GM12878 (cell line): ENCODE results near the gene POT1. TPM values are rescaled to one million over a fixed set of nuclear protein-coding genes. Genes with fewer than 3 reads are reported as not detected.

Experiments used
- ATAC-seq: fragments of 200-7000 bp; cut with Tn5 transposase; 3 replicates; pipeline ENCODE4 v1.9.1; 2020; ENCODE audit warnings: mild to moderate bottlenecking, moderate library complexity
- BruUV-seq: library from RNA; stranded (reverse); fragments of 400-500 nt; replicated peaks from 2 replicates; lab custom pipeline; 2021; lab: Mats Ljungman, UMichigan
- CTCF ChIA-PET: fragments of 300-600 bp; sonication (Branson Sonifier 250); formaldehyde crosslinking; extraction: SDS; loops from one replicate; lab custom pipeline; 2021; ENCODE audit warnings: inconsistent platforms; lab: Yijun Ruan, JAX
- POLR2A ChIA-PET: fragments of 350-600 bp; formaldehyde crosslinking; extraction: SDS; loops from one replicate; lab custom pipeline; 2021; ENCODE audit warnings: inconsistent platforms; lab: Charles Lee
- RAD21 ChIA-PET: fragments of 300-600 bp; sonication (Branson Sonifier 250); formaldehyde crosslinking; loops from one replicate; lab custom pipeline; 2023; ENCODE audit warnings: antibody characterized with exemption; ENCODE audit not compliant: unreplicated experiment; lab: Charles Lee
- SMC1A ChIA-PET: fragments of 300-600 bp; sonication (Branson Sonifier 250); formaldehyde crosslinking; loops from one replicate; lab custom pipeline; 2023; ENCODE audit not compliant: unreplicated experiment, uncharacterized antibody; lab: Charles Lee
- DNase-seq: peaks from one replicate; pipeline ENCODE4 v3.0.0-alpha.2; 2011; ENCODE audit warnings: low read depth, low spot score
- FAIRE-seq: peaks from 3 replicates; lab custom pipeline; 2011; peaks lifted over from hg19 to GRCh38; lab: Jason Lieb, UNC
- H2AFZ ChIP-seq: 2 replicates; pipeline ENCODE4 v1.6.0; 2011; ENCODE audit warnings: low read depth, low read length, control low read depth; ENCODE audit not compliant: control insufficient read depth
- H3K27ac ChIP-seq: 2 replicates; pipeline ENCODE4 v1.5.1; 2011; ENCODE audit warnings: control low read depth; ENCODE audit not compliant: control insufficient read depth, insufficient read depth
- H3K27me3 ChIP-seq, 2 experiments: replicated peaks in 1 of 2; 2 replicates each; pipeline versions ENCODE4 v1.6.0 to v1.6.1; 2011; ENCODE audit warnings: low read length in 1 of 2; ENCODE audit not compliant: control insufficient read depth in 2 of 2, insufficient read depth in 2 of 2
- H3K36me3 ChIP-seq, 2 experiments: 2 replicates each; pipeline ENCODE4 v1.5.1; 2011; ENCODE audit warnings: low read length in 1 of 2; ENCODE audit not compliant: control insufficient read depth in 2 of 2, insufficient read depth in 2 of 2
- H3K4me1 ChIP-seq: 2 replicates; pipeline ENCODE4 v1.6.1; 2011; ENCODE audit warnings: mild to moderate bottlenecking, low read length, moderate library complexity, mixed read lengths; ENCODE audit not compliant: control insufficient read depth, insufficient read depth
- H3K4me2 ChIP-seq: 2 replicates; pipeline ENCODE4 v1.6.0; 2011; ENCODE audit warnings: control low read depth; ENCODE audit not compliant: control insufficient read depth, insufficient read depth
- H3K4me3 ChIP-seq: fragments of 200-600 bp; sonication (generic); 2 replicates; pipeline ENCODE4 v1.5.1; 2016
- H3K79me2 ChIP-seq: 2 replicates; pipeline ENCODE4 v1.6.0; 2011; ENCODE audit warnings: low read length; ENCODE audit not compliant: control insufficient read depth, insufficient read depth
- H3K9ac ChIP-seq: 2 replicates; pipeline ENCODE4 v1.8.0; 2011; ENCODE audit warnings: low read length, control low read depth, mixed read lengths; ENCODE audit not compliant: control insufficient read depth, insufficient read depth
- H3K9me3 ChIP-seq: replicated peaks from 3 replicates; pipeline ENCODE4 v1.5.1; 2011; ENCODE audit warnings: mild to moderate bottlenecking, low read length; ENCODE audit not compliant: control insufficient read depth, insufficient read depth
- H4K20me1 ChIP-seq: 2 replicates; pipeline ENCODE4 v1.6.0; 2011; ENCODE audit not compliant: control insufficient read depth, insufficient read depth
- BACH1 ChIP-seq: fragments of 450-650 bp; IDR thresholded peaks from 2 replicates; pipeline ENCODE4 v1.6.1; 2017; ENCODE audit warnings: mild to moderate bottlenecking, borderline replicate concordance
- EGR1 ChIP-seq, 2 experiments: IDR thresholded peaks; 1 replicate in 1 of 2; 2 replicates in 1 of 2; pipeline ENCODE4 v1.6.1; 2011 to 2012; ENCODE audit warnings: low read depth in 2 of 2, low read length in 2 of 2, borderline replicate concordance in 1 of 2, mild to moderate bottlenecking in 1 of 2, moderate library complexity in 1 of 2
- NR2F1 ChIP-seq: fragments of 450-650 bp; conservative IDR thresholded peaks from 2 replicates; pipeline ENCODE4 v1.6.1; 2017; ENCODE audit warnings: mild to moderate bottlenecking
- WRNIP1 ChIP-seq: IDR thresholded peaks from 2 replicates; pipeline ENCODE4 v1.6.1; 2011; ENCODE audit warnings: low read depth, low read length, improper control_type of control experiment, borderline replicate concordance
- ZNF592 ChIP-seq: fragments of 450-650 bp; IDR thresholded peaks from 2 replicates; pipeline ENCODE4 v1.6.1; 2017; ENCODE audit warnings: mild to moderate bottlenecking, moderate library complexity
- WGBS: methylation state at CpG from one replicate; pipeline ENCODE4 v1.1.6; 2016; ENCODE audit warnings: low lambda C conversion rate; ENCODE audit not compliant: insufficient replicate concordance, insufficient coverage; ENCODE audit errors: missing lambda C conversion rate; 5-methylcytosine and 5-hydroxymethylcytosine counted together
- in situ Hi-C: fragments of 300-500 bp; cut with MboI; formaldehyde crosslinking; loops from 9 replicates; pipeline ENCODE4 v1.14.3; 2018; ENCODE audit warnings: mixed read lengths
- intact Hi-C: fragments of 100-400 bp; cut with micrococcal nuclease; formaldehyde crosslinking; loops from one replicate; pipeline ENCODE4 v1.14.2; 2022; ENCODE audit not compliant: unreplicated experiment
- polyA plus RNA-seq, 11 experiments: library from polyadenylated mRNA; depleted of rRNA in 4 of 11; unstranded in 6 of 11; stranded (reverse) in 5 of 11; fragments of >200 nt; fragmentation: Nextera tagmentation in 4 of 11; fragmentation: Illumina TruSeq in 1 of 11; extraction: Ambion mirVana in 4 of 11; extraction: Trizol in 1 of 11; gene quantifications; 1 replicate in 1 of 11; 2 replicates in 10 of 11; pipeline versions ENCODE4 v1.2.1 to v1.2.3, GENCODE V29; 2011 to 2016; ENCODE audit warnings: inconsistent platforms in 2 of 11, missing spikeins in 2 of 11, low read depth in 1 of 11
- total RNA-seq, 4 experiments: library from RNA; depleted of rRNA in 3 of 4; stranded (reverse); fragments of >200 nt in 3 of 4; fragmentation: Illumina TruSeq in 1 of 4; extraction: Trizol in 1 of 4; gene quantifications; 2 replicates each; pipeline versions ENCODE4 v1.2.1 to v1.2.3, GENCODE V29; 2013 to 2021
- TF ChIP-seq, protein P1 (sequence below): fragments of 450-650 bp; IDR thresholded peaks from 2 replicates; pipeline ENCODE4 v1.6.1; 2016; ENCODE audit warnings: mild to moderate bottlenecking

Gene POT1
- total and polyA plus RNA-seq, 10 of the 15 experiments (the other 5 are each of a cell fraction or from before 2014, with no cell fraction given) = 16.3 to 87.0 (median 33.9) TPM

DNA sequence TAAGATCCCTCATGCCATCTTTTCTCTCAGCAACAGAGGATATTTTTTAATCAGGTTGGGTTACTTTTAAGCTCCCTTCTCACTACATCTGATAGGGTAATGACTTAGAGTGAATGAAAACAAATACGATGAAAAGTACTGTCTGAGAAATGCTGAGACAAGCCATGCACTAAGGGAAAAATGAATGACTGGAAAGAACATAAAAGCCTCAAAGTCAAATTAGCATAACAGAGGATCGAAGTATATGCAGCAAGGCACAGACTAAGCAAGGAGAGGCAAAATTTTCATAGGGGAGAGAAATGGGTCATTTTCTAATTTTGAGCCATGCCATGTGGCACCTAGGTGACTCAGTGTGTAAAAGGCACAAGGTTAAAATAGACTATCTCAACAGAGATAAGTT is 8.5 kb upstream of the POT1 start (continued):
- TF ChIP-seq BACH1 (no peak), EGR1 (IDR thresholded peaks at IDR 0.05; ENCODE audit: borderline replicate concordance in 1 of 2, low read depth in 2 of 2, low read length in 2 of 2) (no peak), ZNF592 (no peak)

DNA sequence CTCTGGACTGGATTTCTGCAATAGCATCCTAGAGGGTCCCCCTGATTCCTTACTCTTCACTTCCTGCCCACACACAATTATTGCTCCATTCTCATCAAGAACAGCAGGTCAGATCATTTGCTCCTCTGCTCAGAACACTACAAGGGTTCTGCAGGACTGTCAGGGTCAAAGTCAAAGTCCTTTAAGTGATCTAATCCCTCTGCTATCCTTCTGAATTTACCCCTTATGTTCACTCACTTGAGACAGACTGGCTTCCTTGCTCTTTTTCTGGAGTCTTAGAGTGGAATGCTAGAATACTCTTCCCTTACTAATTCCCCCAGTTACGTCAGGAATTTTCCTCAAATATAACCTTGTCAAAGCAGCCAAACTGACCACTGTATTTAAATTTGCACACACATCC is 7.5 kb upstream of the POT1 start:
- H3K4me3 ChIP-seq = no peak overlapping the region
- no peaks in the 10 kb centered on the region for H3K36me3 ChIP-seq
- H4K20me1 ChIP-seq = no peaks in the 10 kb centered on the region
- TF ChIP-seq, protein P1, sequence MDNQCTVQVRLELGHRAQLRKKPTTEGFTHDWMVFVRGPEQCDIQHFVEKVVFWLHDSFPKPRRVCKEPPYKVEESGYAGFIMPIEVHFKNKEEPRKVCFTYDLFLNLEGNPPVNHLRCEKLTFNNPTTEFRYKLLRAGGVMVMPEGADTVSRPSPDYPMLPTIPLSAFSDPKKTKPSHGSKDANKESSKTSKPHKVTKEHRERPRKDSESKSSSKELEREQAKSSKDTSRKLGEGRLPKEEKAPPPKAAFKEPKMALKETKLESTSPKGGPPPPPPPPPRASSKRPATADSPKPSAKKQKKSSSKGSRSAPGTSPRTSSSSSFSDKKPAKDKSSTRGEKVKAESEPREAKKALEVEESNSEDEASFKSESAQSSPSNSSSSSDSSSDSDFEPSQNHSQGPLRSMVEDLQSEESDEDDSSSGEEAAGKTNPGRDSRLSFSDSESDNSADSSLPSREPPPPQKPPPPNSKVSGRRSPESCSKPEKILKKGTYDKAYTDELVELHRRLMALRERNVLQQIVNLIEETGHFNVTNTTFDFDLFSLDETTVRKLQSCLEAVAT = no peak
- no peak for TF ChIP-seq NR2F1
- TF ChIP-seq WRNIP1 = no peak
- no TSS peak for BruUV-seq
- ChIA-PET RAD21 (no interaction called here), CTCF (no interaction called here), SMC1A (no interaction called here), POLR2A (no interaction called here)
- ATAC-seq (no peak), DNase-seq (no peak), FAIRE-seq (no peak)
- H3K4me2 ChIP-seq = no peak overlapping the region
- H3K9me3 ChIP-seq = no peaks in the 10 kb centered on the region
- H3K27ac ChIP-seq = no peak overlapping the region
- no peaks in the 10 kb centered on the region for H3K27me3 ChIP-seq
- no peaks in the 10 kb centered on the region for H3K79me2 ChIP-seq
- WGBS = 69% methylated on average over 1 of the region's 1 CpG
- no peak overlapping the region for H2AFZ ChIP-seq
- H3K4me1 ChIP-seq = no peaks in the 10 kb centered on the region
- in situ Hi-C loops (no loop called here), intact Hi-C loops (no loop called here)
- H3K9ac ChIP-seq = no peak overlapping the region
